Psoas muscle (tissue), 8 donors: ENCODE results near the gene GALNT9. TPM values are rescaled to one million over a fixed set of nuclear protein-coding genes. Genes with fewer than 3 reads are reported as not detected.

Source experiments
- ATAC-seq, 4 donors: fragments of 200-7000 bp; cut with Tn5 transposase; one replicate each; pipeline ENCODE4 v1.9.1; 2020; ENCODE audit warnings: moderate library complexity in 3 of 4, mild to moderate bottlenecking in 2 of 4
- DNase-seq, 2 donors: peaks; one replicate each; pipeline ENCODE4 v3.0.0-alpha.2; 2020
- H3K27ac ChIP-seq: fragments of 200-600 bp; one replicate; pipeline ENCODE4 v1.8.0; 2022
- H3K27me3 ChIP-seq, 3 donors: fragments of 200-600 bp in 1 of 3; one replicate each; pipeline versions ENCODE4 v1.6.1 to v1.8.0; 2013 to 2022; ENCODE audit warnings: low read length in 2 of 3, mild to moderate bottlenecking in 2 of 3, moderate library complexity in 1 of 3; ENCODE audit not compliant: insufficient read depth in 3 of 3
- H3K36me3 ChIP-seq, 2 donors: fragments of 200-600 bp in 1 of 2; one replicate each; pipeline versions ENCODE4 v1.6.1 to v1.8.0; 2013 to 2022; ENCODE audit warnings: low read depth in 1 of 2, mild to moderate bottlenecking in 1 of 2, moderate library complexity in 1 of 2; ENCODE audit not compliant: insufficient read depth in 1 of 2
- H3K4me1 ChIP-seq: fragments of 200-600 bp; one replicate; pipeline ENCODE4 v1.8.0; 2022
- H3K4me3 ChIP-seq: fragments of 200-600 bp; one replicate; pipeline ENCODE4 v1.8.0; 2022; ENCODE audit warnings: mild to moderate bottlenecking
- H3K9me3 ChIP-seq: fragments of 200-600 bp; one replicate; pipeline ENCODE4 v1.8.0; 2022
- WGBS, 3 donors: extraction: QIAGEN DNeasy Blood & Tissue Kit; methylation state at CpG; one replicate each; pipeline versions ENCODE4 v1.1.6 to v1.1.7; 2013; 5-methylcytosine and 5-hydroxymethylcytosine counted together
- intact Hi-C, 2 donors: fragments of 100-400 bp; cut with DNase I; formaldehyde crosslinking; loops; one replicate each; pipeline versions ENCODE4 v1.11.0 to v1.14.2; 2022
- polyA plus RNA-seq, 3 donors: library from polyadenylated mRNA; stranded (reverse); fragments of 200-250 nt; gene quantifications; one replicate each; pipeline ENCODE4 v1.2.3, GENCODE V29; 2013
- total RNA-seq, 4 donors: library from RNA; stranded (reverse); fragmentation: NEBNext Ultra II Directional in 2 of 4; extraction: Animal tissue kit (Norgen Biotek cat#: 25700) in 2 of 4; gene quantifications; one replicate each; pipeline versions ENCODE4 v1.2.1 to v1.2.4, GENCODE V29; 2021 to 2023
- TF ChIP-seq, protein P1 (sequence below): fragments of 200-600 bp; IDR thresholded peaks from one replicate; pipeline ENCODE4 v1.8.0; 2022; ENCODE audit warnings: antibody characterized with exemption
- donor health status: healthy with polysubstance abuse.
- donor health status: DM: no; HTN: no; CAD: no; lungs with moderate emphysema.
- donor health status: Bipolar disorder and iron deficiency.
- donor health status: healthy.
- donor health status: DM: yes; HTN: yes; CAD: no.
- donor health status: DM: no; HTN: no; CAD: no.
- donor health status: DM: no; HTN: no; CAD: no.
- donor health status: DM: yes; HTN: yes; CAD: no.

GALNT9 gene
- total and polyA plus RNA-seq, 7 donors = 0.01 to 0.21 (median 0.08) TPM; not detected in 4

DNA sequence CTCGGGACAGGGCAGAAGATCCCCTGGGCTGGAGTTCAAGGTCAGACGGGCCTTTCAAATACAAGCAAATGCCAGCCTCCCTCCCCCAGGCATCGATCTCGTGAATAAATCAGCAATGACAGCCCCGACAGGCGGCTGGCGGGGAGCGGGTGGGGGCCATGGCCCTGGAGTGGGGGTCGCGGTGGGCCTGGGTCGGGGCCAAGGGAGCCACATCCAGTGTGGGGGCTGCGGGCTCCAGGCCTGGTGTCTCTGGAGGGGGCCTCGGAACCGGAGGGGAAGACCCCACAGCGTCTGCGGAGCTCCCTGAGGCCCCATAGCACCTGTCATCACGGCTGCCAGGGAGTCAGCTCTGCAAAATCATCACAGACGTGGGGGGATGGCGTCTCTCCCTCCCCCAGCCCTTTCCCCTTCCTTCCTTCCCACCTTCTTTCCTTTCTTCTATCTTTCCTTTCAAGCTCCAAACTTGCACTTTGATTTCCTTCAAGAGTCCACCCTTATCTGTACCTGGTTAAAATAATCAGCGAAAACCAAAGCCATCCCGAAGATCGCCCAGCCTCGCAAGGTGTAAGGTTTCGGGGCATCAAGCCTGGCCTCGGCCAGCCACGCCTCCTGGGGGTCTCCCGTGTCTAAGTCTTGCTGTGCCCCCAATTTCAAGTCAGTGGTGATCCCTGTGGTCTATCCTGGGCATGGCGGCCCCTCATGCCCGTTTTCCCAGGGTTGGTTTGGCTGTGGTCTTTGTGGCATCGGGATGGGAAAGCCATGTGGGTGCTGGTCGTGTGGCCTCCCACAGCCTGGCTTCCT is 93.1 kb downstream of the GALNT9 start:
- Histone ChIP-seq H3K27me3 (peaks cover 0 to 18% (median 10%) of the 10 kb centered on the region in 3 donors), H3K27ac (no peak overlapping the region), H3K4me3 (no peak overlapping the region), H3K9me3 (no peaks in the 10 kb centered on the region), H3K36me3 (no peaks in the 10 kb centered on the region), H3K4me1 (no peaks in the 10 kb centered on the region)
- 37 to 51% (median 49%) methylated on average over 28 to 31 of the region's 31 CpGs for WGBS, 3 donors
- DNase-seq = no peak
- intact Hi-C loops = no loop called here
- TF ChIP-seq, protein P1, sequence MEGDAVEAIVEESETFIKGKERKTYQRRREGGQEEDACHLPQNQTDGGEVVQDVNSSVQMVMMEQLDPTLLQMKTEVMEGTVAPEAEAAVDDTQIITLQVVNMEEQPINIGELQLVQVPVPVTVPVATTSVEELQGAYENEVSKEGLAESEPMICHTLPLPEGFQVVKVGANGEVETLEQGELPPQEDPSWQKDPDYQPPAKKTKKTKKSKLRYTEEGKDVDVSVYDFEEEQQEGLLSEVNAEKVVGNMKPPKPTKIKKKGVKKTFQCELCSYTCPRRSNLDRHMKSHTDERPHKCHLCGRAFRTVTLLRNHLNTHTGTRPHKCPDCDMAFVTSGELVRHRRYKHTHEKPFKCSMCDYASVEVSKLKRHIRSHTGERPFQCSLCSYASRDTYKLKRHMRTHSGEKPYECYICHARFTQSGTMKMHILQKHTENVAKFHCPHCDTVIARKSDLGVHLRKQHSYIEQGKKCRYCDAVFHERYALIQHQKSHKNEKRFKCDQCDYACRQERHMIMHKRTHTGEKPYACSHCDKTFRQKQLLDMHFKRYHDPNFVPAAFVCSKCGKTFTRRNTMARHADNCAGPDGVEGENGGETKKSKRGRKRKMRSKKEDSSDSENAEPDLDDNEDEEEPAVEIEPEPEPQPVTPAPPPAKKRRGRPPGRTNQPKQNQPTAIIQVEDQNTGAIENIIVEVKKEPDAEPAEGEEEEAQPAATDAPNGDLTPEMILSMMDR = no peak
- no peak for ATAC-seq

DNA sequence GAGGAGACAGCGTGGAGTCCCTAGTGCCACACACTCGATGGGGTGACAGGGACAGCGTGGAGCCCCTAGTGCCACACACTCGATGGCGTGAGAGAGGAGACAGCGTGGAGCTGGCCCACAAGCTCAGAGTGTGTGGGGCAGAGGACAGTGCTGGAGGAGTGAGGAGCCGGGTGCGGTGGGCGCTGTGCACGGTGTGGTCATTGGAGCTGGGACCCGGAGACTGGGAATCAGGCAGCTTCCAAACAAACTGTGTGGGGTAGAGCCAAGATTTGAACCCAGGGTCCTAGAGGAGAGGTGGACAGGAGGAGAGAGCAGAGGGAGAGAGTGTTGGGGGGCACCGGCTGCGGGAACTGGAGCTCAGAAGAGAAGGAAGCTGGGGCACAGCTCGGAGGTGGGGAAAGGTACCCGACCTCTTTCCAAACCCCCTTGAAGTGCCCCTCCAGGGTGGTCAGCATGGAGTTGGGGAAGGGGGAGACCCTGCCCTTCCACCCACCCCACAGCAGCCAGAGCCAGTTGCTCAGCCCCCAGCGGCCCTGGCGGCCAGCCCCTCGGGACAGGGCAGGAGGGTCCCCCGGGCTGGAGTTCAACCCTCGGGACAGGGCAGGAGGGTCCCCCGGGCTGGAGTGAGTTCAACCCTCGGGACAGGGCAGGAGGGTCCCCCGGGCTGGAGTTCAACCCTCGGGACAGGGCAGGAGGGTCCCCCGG is 94.1 kb downstream of the GALNT9 start:
- DNase-seq (no peak), ATAC-seq (no peak)
- intact Hi-C loops = no loop called here
- Histone ChIP-seq H3K4me3 (no peak overlapping the region), H3K27ac (no peak overlapping the region), H3K9me3 (no peaks in the 10 kb centered on the region), H3K36me3 (no peaks in the 10 kb centered on the region), H3K27me3 (peaks cover 0 to 22% (median 9%) of the 10 kb centered on the region in 3 donors), H3K4me1 (no peaks in the 10 kb centered on the region)
- WGBS, 3 donors = 74 to 82% (median 81%) methylated on average over 19 to 25 of the region's 25 CpGs
- TF ChIP-seq, protein P1 = no peak

DNA sequence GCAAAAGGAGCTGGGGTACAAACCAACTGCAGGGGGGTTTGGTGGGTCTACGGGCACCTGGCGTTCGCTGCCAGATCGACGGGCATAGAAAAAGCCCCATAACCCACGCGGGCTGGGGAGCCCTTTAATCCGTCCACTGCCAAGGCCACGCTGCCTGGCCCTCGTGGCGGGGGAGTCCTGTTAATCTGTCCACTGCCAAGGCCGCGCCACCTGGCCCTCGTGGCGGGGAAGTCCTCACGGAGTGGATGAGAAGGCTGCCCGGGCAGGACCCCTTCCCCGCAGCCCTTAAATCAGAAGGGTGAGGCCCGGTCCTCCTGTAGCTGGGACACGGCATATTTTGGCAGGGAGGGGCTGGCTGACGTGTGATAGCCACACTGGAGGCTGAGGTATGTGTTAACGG is 99.0 kb downstream of the GALNT9 start:
- Histone ChIP-seq H3K9me3 (no peaks in the 10 kb centered on the region), H3K4me1 (no peaks in the 10 kb centered on the region), H3K27me3 (peaks cover 0 to 38% (median 30%) of the 10 kb centered on the region in 3 donors), H3K36me3 (no peaks in the 10 kb centered on the region), H3K27ac (no peak overlapping the region), H3K4me3 (no peak overlapping the region)
- no peak for ATAC-seq
- TF ChIP-seq, protein P1 = no peak
- DNase-seq = no peak
- intact Hi-C loops = no loop called here
- 78 to 87% (median 84%) methylated on average over 19 to 22 of the region's 22 CpGs for WGBS, 3 donors

DNA sequence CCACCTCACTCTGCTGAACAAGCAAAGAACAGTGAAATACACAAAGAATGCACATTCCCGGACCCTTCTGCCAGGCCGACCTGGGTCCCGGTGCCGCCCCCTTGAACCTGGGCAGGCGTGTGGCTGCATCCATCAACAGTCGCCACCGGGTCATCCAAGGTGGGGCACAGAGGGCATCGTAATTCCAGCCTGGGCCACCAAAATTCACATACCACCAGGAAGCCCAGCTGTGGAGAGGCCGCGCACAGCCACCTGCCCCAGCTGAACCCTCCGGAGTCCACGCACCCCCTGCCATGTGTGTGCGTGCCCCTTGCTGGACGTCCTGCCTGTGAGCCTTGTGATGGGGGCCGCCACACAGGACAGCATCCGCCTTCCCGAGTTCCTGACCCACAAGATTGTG is 99.5 kb downstream of the GALNT9 start:
- Histone ChIP-seq H3K4me3 (no peak overlapping the region), H3K36me3 (no peaks in the 10 kb centered on the region), H3K4me1 (no peaks in the 10 kb centered on the region), H3K27ac (no peak overlapping the region), H3K27me3 (peaks cover 0 to 38% (median 27%) of the 10 kb centered on the region in 3 donors), H3K9me3 (no peaks in the 10 kb centered on the region)
- TF ChIP-seq, protein P1 = no peak
- DNase-seq = no peak
- no peak for ATAC-seq
- WGBS, 3 donors = 86 to 90% (median 87%) methylated on average over 17 of the region's 17 CpGs
- intact Hi-C loops = no loop called here
